Hypothalamus (tissue), 51 donors: ENCODE data around the gene SYTL2.

ENCODE experiments used
- DNase-seq, 51 donors: peaks; one replicate each; lab custom pipeline; 2025; lab: John Stamatoyannopoulos, UW

Gene SYTL2

DNA sequence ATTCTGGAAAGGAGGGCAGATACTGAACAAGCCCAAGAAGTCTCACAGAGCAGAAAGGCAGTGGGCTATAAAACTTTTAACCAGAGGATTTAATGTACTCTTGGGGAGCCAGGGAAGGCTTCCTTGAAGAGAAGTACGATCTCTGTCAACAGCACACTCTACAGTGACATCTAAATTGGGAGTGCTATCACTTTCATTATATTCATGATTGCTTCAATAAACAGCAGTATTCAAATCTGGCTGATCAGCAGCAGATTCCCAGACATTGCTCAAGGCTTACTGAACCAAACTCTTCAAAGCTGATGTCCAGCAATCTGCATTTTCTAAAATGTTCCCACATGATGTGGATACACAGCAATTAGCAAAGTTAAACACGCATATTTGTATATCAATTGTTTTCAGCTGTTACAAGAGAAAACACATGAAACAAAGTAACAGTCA lies 44.2 kb downstream of the SYTL2 start:
- no peak for DNase-seq

DNA sequence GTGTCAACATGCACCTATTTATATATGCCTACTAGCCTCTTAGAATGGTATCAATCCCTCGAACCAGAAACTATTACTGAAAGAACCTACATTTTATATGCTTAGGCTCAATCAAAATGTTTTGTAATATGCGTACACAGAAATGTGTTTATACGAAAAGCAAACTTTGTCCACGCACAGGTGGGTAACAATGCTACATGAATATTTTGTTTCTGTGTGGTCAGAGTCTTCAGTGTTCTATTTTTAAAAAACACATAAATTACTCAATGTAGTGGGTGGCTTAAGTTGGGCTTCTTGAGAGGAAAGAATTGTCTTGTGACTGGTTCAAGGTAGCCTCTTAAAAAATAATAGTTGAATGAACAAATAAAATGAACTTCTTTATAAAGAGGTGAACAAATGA lies 46.1 kb downstream of the SYTL2 start:
- DNase-seq = no peak

DNA sequence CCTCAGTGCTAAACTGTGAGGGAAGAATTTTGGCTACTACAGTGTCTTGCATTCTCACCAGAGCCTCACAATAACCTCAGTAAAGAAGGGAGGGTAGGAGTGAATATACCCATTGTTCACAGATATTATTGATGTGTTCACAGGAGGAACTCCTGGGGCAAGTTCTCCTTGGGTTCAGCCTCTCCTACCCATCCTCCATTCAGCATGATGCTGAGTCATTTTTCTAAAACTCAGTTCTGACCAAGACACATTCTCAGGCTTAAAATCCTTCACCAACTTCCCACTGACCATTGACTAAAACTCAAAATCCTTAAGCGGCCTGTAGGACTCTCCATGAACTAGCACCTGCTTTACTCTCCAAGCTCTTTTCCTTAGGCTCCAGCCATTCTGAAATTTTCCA lies 48.7 kb downstream of the SYTL2 start:
- no peak for DNase-seq

DNA sequence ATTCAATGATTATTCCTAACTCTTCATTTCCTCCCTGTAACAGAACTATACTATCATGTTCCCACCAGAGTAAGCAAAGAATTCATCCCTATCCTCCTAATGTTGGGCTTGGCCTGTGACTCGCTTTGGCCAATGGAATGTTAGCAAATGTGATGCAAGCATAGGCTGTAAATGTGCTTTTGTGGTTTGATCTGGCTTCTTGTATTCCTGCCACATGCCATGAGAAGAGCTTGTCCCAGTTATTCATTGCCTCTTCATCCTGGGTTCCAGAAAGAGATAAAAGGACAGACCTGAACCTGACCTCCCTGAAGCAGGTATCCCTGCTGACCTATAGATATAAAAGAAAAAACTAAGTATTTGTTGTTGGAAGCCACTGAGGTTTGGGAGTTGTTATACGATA lies 51.0 kb downstream of the SYTL2 start:
- no peak for DNase-seq

DNA sequence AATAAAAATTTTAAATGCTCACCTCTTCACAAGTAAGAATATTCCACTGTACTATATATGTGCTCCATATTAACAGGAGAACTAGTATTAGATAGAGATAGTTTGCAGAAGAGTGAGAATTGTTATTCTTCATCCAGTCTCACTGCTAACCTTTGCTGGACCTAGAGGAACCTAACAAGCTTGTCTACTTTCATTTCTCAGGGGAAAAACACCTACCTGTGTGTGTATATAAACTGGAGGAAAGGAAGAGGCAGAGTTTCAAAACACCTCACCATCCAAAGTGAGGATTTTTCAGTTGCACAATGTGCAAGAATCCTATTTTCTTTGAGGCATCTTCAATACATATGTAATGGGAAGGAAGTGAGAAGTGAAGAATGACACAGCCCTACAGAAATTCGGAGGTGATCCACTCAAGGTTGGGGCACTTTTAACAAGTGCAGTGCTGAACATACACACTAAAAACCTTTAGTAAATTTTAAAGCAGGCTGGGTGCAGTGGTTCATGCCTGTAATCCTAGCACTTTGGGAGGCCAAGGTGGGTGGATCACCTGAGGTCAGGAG lies 52.4 kb downstream of the SYTL2 start:
- DNase-seq = no peak

DNA sequence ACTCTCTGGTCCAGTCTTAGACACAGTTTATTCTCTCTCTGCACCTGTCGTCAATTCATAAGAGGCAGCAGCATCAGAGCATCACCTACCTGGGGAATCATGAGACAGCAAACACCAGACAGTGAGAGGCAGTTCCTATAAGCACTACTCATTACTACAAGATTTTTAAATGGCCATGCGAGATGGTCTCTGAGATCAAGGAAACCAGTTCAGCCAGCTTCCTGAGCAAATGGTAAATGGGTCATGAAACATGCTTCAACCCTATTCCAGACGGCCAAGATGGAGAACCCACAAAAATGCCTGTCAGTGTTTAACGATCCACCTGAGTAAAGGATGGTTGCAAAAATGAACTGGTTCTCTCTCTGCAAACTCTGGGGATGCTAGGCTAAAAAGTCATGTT lies 52.9 kb downstream of the SYTL2 start:
- no peak for DNase-seq

DNA sequence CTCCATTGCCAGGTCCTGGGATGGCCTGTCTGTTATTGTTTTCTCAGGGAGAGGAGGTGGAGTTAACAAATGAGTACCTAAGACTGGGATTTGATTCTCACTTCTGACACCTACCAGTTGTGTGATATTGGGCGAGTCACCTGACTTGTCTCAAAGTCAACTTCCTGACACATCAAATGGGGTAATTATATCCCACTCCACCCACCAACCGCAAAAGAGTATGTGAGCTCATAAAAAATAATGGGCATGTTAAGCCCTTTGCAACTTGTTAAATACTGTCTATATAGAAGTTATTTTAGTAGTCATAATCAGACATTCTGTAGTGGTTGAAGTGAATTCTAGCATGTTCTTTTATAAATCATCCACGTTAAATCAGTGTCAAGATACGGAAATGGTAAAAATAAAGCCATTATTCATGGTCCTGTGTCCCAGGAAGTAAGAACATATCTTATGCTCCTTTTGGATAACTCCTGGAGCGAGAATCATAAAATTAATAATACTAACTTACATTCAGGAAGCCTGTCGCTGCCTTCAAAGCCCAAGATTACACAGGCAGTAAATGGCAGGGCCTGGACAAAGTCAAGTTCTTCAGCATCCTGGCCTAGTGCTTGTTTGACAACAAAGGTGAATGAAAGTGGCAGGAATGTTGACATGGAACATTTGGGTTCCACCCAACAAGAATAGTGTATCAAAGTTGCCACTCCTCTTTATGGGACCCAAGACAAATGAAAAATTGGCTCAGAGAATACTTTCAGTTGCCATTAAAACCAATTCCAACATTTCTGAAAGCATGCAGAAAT lies 54.3 kb downstream of the SYTL2 start:
- DNase-seq = no peak

DNA sequence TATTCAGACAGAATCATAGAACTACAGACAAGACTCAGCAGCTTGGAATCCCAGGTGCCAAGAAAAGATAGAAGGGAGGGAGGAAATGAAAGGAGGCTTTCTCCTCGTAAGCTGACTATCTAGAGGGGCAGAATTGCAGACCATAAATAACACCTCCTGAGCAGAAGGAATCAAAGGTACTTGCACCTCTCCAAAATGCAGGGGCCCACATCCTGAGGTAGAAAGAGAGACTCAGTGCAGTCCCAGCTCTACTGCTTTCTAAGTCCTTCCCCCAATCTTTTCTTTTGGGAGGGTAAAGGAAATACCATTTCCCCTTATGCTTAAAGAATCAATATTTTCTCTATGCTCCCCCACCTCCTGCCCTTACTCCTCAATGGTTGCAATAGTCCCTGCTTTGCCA lies 55.2 kb downstream of the SYTL2 start:
- DNase-seq = no peak

DNA sequence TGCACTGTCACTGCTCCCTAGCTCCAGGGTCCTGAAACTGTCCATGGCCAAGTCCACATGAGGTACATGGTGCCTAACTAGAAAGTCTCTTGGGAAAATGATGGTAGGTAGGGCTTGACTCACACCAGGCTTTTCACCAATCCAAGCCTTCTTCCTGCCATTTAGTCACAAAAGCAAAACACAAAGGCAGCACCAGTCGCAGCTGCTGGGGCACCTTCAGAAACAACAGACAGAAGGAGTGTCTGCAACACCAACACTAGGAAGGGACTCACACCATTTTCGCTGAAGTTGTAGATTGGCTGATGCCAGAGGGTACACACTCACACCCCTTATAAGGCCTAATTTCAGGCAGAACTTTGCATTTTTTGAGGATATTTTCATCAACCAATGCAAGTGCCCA lies 55.7 kb downstream of the SYTL2 start:
- no peak for DNase-seq

DNA sequence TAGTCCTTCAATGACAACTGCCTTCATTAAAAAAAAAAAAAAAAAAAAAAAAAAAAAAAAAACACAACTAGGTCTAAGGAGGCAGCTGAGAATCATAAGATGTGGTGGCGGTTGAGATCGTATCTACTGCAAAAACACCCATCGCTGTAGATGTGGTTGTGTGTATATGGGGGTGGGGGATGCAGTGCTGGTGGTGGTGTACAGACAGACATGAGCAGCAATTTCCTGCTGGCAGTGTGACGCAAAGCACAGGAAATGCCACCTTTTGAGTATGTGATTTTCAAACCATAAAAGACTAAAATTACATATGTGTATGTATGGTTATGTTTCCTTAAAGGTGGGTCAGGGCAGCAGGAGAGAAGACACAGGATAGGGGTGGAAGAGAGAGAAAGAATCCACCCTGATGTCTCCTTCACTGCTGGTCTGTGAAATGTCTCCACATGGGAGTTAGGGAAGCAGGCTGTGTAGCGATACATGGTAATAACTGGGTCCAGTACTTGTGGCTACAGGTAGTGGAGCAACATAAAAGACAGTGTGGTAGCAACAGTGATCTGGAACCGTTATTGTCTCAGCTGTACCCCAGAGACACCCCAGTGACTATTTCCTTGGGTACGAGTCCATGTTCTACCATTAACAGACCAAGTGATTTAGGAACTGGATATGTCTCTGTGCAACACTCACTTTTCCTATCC lies 57.9 kb downstream of the SYTL2 start:
- no peak for DNase-seq

DNA sequence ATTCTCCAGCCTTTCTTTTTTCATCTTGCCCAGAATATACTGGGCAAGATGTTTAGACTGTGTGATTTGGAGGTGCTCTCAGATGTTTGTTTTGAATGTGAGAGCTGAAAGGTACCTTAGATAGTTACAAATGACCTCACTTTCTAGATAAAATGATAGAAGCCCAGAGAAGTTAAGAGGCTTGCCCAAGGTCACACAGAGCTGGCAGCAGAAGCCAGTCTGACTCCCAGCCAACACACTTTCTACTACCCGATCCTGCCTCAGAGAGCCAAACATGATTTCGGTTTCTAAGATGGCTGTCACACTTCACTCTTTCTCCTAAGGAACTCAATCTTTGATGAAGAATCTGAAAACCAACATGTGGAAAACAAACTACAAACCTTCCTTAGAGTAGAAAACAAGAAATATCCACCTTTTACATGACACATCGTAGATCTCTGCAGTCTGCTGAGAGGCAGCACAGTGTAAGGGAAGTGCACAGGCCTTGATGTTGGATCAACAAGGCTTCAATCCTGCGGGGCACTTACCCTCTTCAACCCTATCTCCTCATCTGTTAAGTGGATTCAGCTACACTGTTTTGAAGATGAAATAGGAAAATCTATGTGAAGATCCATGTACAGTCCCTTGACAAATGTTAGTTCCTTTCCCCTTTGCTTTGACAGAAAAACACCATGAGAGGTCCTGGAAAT lies 58.6 kb downstream of the SYTL2 start:
- DNase-seq = no peak

DNA sequence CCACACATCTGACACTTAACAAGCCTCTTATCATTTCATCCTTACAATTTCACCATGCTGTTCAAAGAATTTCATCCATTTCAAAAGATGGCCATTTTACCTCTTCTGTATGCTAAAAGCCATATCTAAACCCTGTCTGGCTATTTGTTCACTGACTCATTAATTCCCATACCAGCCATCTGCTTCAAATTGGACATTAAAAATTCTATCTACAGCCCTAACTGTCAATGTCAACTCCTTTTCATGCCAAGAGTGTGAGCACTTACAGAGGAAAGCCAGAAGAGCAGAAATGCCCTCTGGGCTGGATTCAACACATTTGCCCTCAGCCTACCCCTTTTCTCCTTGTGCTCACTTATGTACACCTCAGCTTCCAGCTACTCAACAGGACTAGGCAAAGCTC lies 59.2 kb downstream of the SYTL2 start:
- DNase-seq = no peak

DNA sequence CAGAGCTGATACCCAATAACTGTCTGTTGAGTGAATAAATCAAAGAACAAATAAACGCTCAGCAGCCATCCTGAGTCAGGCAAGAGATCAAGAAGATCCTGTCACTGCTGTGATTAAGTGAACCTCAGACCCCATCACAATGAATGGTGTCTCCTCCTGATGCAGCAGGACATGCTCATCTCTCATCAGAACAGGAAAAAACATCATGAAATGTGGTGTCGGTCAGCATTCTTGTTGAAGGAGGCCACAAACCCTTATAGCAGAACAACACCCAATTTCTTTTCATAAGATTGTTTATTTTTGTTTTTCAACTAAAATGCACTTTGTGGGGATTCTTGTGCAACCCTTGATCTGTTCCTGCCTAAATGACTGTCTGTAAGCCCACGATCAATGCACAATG lies 60.3 kb downstream of the SYTL2 start:
- DNase-seq = no peak

DNA sequence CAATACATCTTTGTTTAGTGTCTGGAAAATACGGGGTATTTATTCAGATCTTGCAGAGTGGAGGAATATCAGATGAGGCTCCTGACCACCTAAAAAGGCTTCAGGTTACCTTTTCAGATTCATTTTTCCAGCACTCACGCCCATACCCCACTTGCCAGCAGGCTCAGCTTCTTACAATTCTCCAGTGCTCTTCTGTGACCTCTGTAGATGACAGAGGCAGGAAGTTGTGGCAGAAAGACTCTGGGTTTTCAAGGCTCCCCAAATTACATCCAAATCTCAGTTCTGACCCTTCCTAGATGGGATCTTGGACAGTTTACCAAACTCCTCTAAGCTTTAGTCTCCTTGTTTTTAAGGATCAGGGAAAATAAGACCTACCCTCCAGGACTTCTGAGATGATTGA lies 61.1 kb downstream of the SYTL2 start:
- no peak for DNase-seq

DNA sequence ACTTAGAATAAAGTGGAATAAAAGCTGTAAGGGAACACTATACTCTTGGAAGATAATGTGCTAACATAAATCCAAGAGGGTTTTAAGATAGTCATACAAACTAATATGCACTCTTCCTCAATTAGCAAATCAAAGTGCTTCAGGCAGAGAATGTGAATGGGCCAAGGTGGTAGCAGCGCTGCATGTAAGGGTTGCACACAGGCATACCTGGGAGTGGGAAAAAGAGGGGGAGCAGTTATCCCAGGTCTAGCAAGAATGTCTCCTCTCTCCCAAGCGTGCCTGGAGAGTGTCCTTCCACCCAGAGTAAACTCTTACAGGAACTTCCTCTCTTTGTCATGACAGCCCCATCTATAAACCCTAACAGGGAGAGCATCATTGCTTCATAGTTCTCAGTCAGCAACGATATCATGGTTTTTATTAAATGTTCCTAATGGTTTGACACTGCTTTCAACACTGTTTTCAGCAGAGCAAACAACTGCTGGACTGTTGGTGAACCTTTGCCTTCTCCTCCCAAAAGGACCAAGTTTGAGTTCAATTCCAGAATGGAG lies 61.6 kb downstream of the SYTL2 start:
- no peak for DNase-seq

DNA sequence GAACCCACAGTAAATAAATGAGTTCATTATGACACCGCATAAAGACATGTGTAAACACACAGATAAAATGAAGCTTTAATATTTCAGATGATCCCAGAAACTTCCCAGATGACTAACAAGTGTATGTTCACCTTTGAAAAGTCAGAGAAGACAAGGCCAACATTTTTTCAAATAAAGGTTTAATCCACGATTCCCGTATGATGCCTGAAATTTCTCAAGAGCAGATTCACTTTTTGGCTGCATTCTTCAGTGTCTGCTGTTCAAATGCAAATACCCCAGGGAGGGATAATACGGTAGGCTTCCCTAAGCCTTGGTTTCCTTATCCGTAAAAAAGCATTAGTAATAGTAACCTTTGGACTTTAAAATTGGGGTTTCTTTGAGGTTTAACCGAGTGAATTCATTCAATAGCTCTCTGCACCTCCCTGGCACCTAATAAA lies 62.5 kb downstream of the SYTL2 start:
- DNase-seq = no peak

DNA sequence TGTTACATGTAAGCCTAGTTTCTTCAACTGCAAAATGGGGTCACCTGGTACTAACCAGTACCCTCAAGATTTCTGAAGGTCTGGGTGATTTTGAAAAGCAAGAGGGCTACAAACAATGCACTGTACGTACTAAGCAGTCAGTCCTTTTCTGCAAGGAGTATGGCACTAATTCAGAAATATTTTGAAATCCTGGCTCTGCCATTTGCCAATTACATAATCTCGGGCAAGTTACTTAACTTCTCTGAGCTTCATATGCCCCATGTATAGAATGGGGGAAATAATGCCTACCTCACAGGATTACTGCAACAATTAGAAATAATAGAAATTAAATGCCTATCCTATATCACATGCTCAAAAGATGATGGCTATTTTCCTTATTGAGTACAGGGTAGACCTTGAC lies 64.3 kb downstream of the SYTL2 start:
- no peak for DNase-seq

DNA sequence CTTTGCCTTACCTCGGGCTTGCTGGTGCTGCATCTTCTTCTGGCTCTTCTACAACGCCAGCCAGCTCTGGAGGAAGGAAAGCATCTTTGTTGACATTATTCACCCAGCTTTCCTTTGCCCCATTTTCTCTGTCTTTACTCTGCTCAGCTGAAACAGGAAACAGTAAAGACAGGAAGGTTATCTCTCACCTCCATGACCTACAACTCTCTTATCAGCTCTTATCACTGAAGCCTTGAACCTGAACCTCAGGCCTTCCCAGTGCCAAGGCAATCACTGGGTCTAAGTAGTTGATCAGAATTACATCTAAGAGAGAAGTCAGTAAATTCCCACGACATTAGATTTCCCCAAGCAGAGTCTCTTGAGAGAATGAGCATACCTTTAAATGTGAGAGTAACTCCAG lies 65.3 kb downstream of the SYTL2 start:
- DNase-seq = no peak

DNA sequence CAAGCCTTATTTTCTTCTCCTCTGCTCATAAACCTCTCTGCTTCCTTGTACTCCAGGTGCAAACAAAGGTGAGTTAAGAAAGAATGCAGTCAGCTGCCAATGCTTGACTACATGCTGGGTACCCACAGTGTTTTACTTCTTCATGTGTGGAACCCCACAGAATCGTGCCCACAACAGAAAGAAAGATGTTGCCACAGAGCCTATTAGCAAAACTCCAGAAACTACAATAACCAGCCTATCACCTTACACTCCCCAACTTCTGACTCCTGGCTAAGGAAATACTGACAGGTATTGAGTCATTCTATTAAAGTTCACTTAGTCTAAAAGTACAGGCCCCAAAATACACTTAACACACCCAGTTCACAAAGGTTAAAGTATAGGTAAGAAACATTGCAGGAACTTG lies 68.1 kb downstream of the SYTL2 start:
- no peak for DNase-seq

DNA sequence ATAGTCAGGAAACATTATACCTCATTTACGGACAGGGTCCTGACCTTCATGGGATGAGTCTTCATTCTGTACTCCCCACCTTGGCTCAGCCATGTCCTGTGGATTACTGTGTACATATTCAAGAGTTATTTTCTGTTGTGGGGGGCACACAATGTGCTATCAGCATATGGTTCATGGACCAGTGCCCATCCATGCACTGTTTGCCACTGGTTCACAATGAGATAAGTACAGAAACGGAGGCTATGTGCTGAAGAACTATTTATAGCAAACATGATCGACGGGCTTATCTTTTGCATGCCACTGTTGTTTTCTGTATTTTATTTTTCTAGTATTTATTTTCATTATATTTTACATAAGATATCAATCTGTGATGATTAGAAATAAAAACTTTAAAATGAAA lies 68.6 kb downstream of the SYTL2 start:
- DNase-seq = no peak
